ENCODE measurements around the gene PPP2CA. TPM values are rescaled to one million over a fixed set of nuclear protein-coding genes. Genes with fewer than 3 reads are reported as not detected.

PPP2CA gene
- total RNA-seq, 4 donors from 2014 or later, result 42.8 to 227 (median 149) TPM

DNA sequence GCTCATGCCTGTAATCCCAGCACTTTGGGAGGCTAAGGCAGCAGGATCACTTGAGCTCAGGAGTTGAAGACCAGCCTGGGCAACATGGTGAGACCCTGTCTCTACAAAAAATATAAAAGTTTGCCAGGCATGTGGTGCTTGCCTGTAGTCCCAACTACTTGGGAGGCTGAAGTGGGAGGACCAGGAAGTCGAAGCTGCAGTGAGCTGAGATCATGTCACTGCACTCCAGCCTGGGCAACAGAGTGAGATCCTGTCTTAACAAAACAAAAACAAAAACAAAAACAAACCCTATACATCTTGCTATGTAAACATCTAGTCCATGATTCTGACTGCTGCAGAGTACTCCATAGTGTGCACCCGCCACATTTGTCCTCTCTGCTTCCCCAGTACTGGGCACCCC is 19.8 kb upstream of the PPP2CA start:
- Histone ChIP-seq H3K36me3 (no peaks in the 10 kb centered on the region), H3K4me3 (no peak overlapping the region), H3K4me1 (peaks cover 0 to 18% (median 0%) of the 10 kb centered on the region in 4 donors), H3K9me3 (no peaks in the 10 kb centered on the region), H3K27ac (no peak overlapping the region), H3K27me3 (no peaks in the 10 kb centered on the region)
- 82 to 90% methylated on average over 2 of the region's 2 CpGs for WGBS, 2 donors
- no peak for TF ChIP-seq POLR2A (IDR thresholded peaks at IDR 0.05)
- no peak for TF ChIP-seq CTCF (IDR thresholded peaks at IDR 0.05)
- no peak for TF ChIP-seq EP300 (IDR thresholded peaks at IDR 0.05)
- no peak for DNase-seq (ENCODE audit: low spot score in 2 of 2)

DNA sequence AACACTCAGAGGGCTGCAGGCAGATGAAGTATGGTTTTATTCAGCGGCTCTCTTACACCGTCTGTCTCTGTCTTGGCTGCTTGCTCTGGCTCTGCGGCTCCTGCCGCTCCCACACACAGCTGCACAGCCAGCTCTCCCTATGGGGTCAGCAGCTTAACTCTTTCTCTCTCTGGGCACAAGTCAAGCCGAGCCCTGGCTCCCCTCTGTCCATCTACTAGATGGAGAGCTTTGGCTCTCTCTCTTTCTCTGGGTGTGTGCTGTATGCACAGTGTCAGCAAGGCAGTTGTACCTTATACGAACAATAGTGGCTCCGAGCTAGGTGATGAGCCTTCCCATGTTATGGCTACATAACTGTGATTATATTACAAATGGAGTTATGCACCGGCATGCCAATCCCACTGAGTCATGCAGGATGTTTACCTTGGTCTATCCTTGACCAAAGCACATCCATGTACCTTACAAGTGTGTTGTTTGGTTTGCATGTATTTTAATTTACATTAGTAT is 19.3 kb upstream of the PPP2CA start:
- WGBS, 2 donors, result 34 to 36% methylated on average over 8 of the region's 8 CpGs
- H3K27ac ChIP-seq, result no peak overlapping the region

GRCh38 chr5:134242146-134242545 is 16.3 kb upstream of the PPP2CA start:
- Histone ChIP-seq H3K36me3 (no peaks in the 10 kb centered on the region), H3K9me3 (no peaks in the 10 kb centered on the region), H3K4me1 (peaks cover 0 to 29% (median 5%) of the 10 kb centered on the region in 4 donors), H3K4me3 (no peak overlapping the region), H3K27ac (peak overlapping the region in 2 of 4 donors; percentile 51 to 68), H3K27me3 (no peaks in the 10 kb centered on the region)
- peak in 1 of 2 donors; percentile 23 for DNase-seq (ENCODE audit: low spot score in 2 of 2)
- WGBS, 2 donors, result 52 to 72% methylated on average over 5 of the region's 5 CpGs
- TF ChIP-seq EP300 (IDR thresholded peaks at IDR 0.05), result peak in 1 of 2 donors; percentile 40
- TF ChIP-seq POLR2A (IDR thresholded peaks at IDR 0.05), result no peak

More for the DNA sequence above, 19.3 kb upstream of the PPP2CA start:
- Histone ChIP-seq H3K9me3 (no peaks in the 10 kb centered on the region), H3K36me3 (no peaks in the 10 kb centered on the region), H3K4me3 (no peak overlapping the region), H3K27me3 (no peaks in the 10 kb centered on the region), H3K4me1 (peaks cover 0 to 23% (median 2%) of the 10 kb centered on the region in 4 donors)
- DNase-seq (ENCODE audit: low spot score in 2 of 2), result no peak
- no peak for TF ChIP-seq EP300 (IDR thresholded peaks at IDR 0.05)
- no peak for TF ChIP-seq POLR2A (IDR thresholded peaks at IDR 0.05)
- no peak for TF ChIP-seq CTCF (IDR thresholded peaks at IDR 0.05)

- Histone ChIP-seq H3K9me3 (no peaks in the 10 kb centered on the region), H3K27me3 (no peaks in the 10 kb centered on the region), H3K27ac (peak overlapping the region; percentile 1 to 80 (median 44)), H3K4me1 (peaks cover 0 to 29% (median 5%) of the 10 kb centered on the region in 4 donors), H3K4me3 (no peak overlapping the region), H3K36me3 (no peaks in the 10 kb centered on the region)
- DNase-seq (ENCODE audit: low spot score in 2 of 2), result no peak
- WGBS, 2 donors, result 5 to 11% methylated on average over 7 of the region's 7 CpGs
- TF ChIP-seq CTCF (IDR thresholded peaks at IDR 0.05) (no peak), POLR2A (IDR thresholded peaks at IDR 0.05) (no peak), EP300 (IDR thresholded peaks at IDR 0.05) (no peak)
Measured at GRCh38 chr5:134240421-134240962, 14.6 kb upstream of the PPP2CA start.

DNA sequence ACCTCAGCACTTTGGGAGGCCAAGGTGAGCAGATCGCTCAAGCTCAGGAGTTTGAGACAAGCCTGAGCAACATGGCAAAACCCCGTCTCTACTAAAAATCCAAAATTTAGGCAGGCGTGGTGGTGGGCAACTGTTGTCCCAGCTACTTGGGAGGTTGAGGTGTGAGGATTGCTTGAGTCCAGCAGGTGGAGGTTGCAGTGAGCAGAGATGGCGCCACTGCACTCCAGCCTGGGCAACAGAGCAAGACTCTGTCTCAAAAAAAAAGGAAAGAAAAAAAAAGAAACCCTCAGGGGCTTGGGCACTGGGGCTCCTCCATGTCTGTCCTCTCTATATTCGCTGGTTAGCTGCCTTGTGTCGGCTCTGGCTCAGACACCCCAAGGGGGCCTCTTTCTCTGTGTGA is 10.9 kb upstream of the PPP2CA start:
- Histone ChIP-seq H3K9me3 (no peaks in the 10 kb centered on the region), H3K36me3 (no peaks in the 10 kb centered on the region), H3K4me3 (no peak overlapping the region), H3K27me3 (no peaks in the 10 kb centered on the region), H3K4me1 (peaks cover 0 to 22% (median 5%) of the 10 kb centered on the region in 4 donors), H3K27ac (no peak overlapping the region)
- TF ChIP-seq POLR2A (IDR thresholded peaks at IDR 0.05) (no peak), EP300 (IDR thresholded peaks at IDR 0.05) (no peak)
- 94 to 96% methylated on average over 6 of the region's 6 CpGs for WGBS, 2 donors
- no peak for DNase-seq (ENCODE audit: low spot score in 2 of 2)

GRCh38 chr5:134236318-134236717 is 10.4 kb upstream of the PPP2CA start:
- Histone ChIP-seq H3K9me3 (no peaks in the 10 kb centered on the region), H3K4me1 (peaks cover 0 to 17% (median 5%) of the 10 kb centered on the region in 4 donors), H3K27me3 (no peaks in the 10 kb centered on the region), H3K4me3 (no peak overlapping the region), H3K36me3 (no peaks in the 10 kb centered on the region), H3K27ac (no peak overlapping the region)
- DNase-seq (ENCODE audit: low spot score in 2 of 2), result no peak
- WGBS, 2 donors, result 32 to 53% methylated on average over 2 of the region's 2 CpGs
- TF ChIP-seq POLR2A (IDR thresholded peaks at IDR 0.05) (no peak), EP300 (IDR thresholded peaks at IDR 0.05) (no peak), CTCF (IDR thresholded peaks at IDR 0.05) (no peak)

Measured in tibial nerve (tissue), 4 donors.